Lung (tissue), 12 donors: ENCODE data around the gene MRC2. TPM values are rescaled to one million over a fixed set of nuclear protein-coding genes. Genes with fewer than 3 reads are reported as not detected.

ENCODE experiments used
- ATAC-seq: fragments of 200-7000 bp; cut with Tn5 transposase; one replicate; pipeline ENCODE4 v1.9.1; 2020; ENCODE audit warnings: moderate number of reproducible peaks; ENCODE audit not compliant: insufficient read depth, low FRiP score
- DNase-seq, 3 donors: peaks; one replicate each; pipeline ENCODE4 v3.0.0-alpha.2; 2013 to 2017
- H3K27ac ChIP-seq, 2 donors: one replicate each; pipeline ENCODE4 v1.5.1; 2013; ENCODE audit warnings: mild to moderate bottlenecking in 2 of 2, moderate library complexity in 2 of 2, control low read depth in 1 of 2, inconsistent platforms in 1 of 2, low read depth in 1 of 2, low read length in 1 of 2
- H3K27me3 ChIP-seq, 3 donors: one replicate each; pipeline ENCODE4 v1.5.1; 2013; ENCODE audit warnings: low read length in 2 of 3; ENCODE audit not compliant: control insufficient read depth in 3 of 3, insufficient read depth in 3 of 3
- H3K36me3 ChIP-seq, 4 donors: one replicate each; pipeline ENCODE4 v1.5.1; 2013; ENCODE audit warnings: low read length in 4 of 4, mild to moderate bottlenecking in 1 of 4, moderate library complexity in 1 of 4; ENCODE audit not compliant: control insufficient read depth in 4 of 4, insufficient read depth in 4 of 4
- H3K4me1 ChIP-seq, 5 donors: one replicate each; pipeline ENCODE4 v1.5.1; 2013; ENCODE audit warnings: low read length in 5 of 5, mild to moderate bottlenecking in 2 of 5, moderate library complexity in 1 of 5; ENCODE audit not compliant: control insufficient read depth in 5 of 5, insufficient read depth in 5 of 5
- H3K4me3 ChIP-seq: one replicate; pipeline ENCODE4 v1.5.1; 2013; ENCODE audit warnings: mild to moderate bottlenecking, control low read depth, moderate library complexity
- H3K9ac ChIP-seq, 2 donors: one replicate each; pipeline ENCODE4 v1.5.1; 2013; ENCODE audit warnings: low read length in 2 of 2, control low read depth in 1 of 2; ENCODE audit not compliant: insufficient read depth in 1 of 2
- H3K9me3 ChIP-seq, 4 donors: one replicate each; pipeline ENCODE4 v1.5.1; 2013; ENCODE audit warnings: low read length in 3 of 4, mild to moderate bottlenecking in 1 of 4, moderate library complexity in 1 of 4; ENCODE audit not compliant: control insufficient read depth in 4 of 4, insufficient read depth in 3 of 4
- CTCF ChIP-seq: IDR thresholded peaks from 2 replicates; pipeline ENCODE4 v1.5.1; 2012; ENCODE audit warnings: mild to moderate bottlenecking; ENCODE audit errors: control extremely low read depth, extremely low read depth
- WGBS, 2 donors: extraction: QIAGEN DNeasy Blood & Tissue Kit; methylation state at CpG; one replicate each; pipeline ENCODE4 v1.1.7; 2013; 5-methylcytosine and 5-hydroxymethylcytosine counted together
- polyA plus RNA-seq, 2 donors: library from polyadenylated mRNA; stranded (reverse); fragments of 200-250 nt; gene quantifications; one replicate each; pipeline ENCODE4 v1.2.1, GENCODE V29; 2013
- total RNA-seq, 2 donors: library from RNA; depleted of rRNA in 1 of 2; stranded (reverse); fragments of >200 nt in 1 of 2; gene quantifications; one replicate each; pipeline ENCODE4 v1.2.1, GENCODE V29; 2014 to 2021
- donor health status: control.
- donor health status: control.
- donor health status: Bipolar disorder and iron deficiency.
- donor health status: healthy.
- donor health status: DM: yes; HTN: yes; CAD: no.

Gene MRC2
- total and polyA plus RNA-seq, 4 donors = 15.9 to 82.3 (median 68.5) TPM

- DNase-seq (no peak), ATAC-seq (no peak)
- H3K4me3 ChIP-seq = no peak overlapping the region
- no peaks in the 10 kb centered on the region for H3K27me3 ChIP-seq
- WGBS, 2 donors = 91 to 96% methylated on average over 4 of the region's 4 CpGs
- no peak overlapping the region for H3K9ac ChIP-seq
- H3K4me1 ChIP-seq = peaks cover 0 to 3% (median 0%) of the 10 kb centered on the region in 5 donors
- no peak overlapping the region for H3K27ac ChIP-seq
- no peak for TF ChIP-seq CTCF
- H3K36me3 ChIP-seq = peaks cover 0 to 37% (median 17%) of the 10 kb centered on the region in 4 donors
- H3K9me3 ChIP-seq = no peaks in the 10 kb centered on the region
Measured at GRCh38 chr17:62672957-62673356, 45.5 kb downstream of the MRC2 start.

GRCh38 chr17:62673614-62674362 is 46.3 kb downstream of the MRC2 start:
- no peak for DNase-seq
- H3K27me3 ChIP-seq = no peaks in the 10 kb centered on the region
- peaks cover 0 to 3% (median 0%) of the 10 kb centered on the region in 5 donors for H3K4me1 ChIP-seq
- no peak overlapping the region for H3K27ac ChIP-seq
- no peak for TF ChIP-seq CTCF
- no peaks in the 10 kb centered on the region for H3K9me3 ChIP-seq
- no peak for ATAC-seq
- WGBS, 2 donors = 91 to 93% methylated on average over 20 of the region's 20 CpGs
- no peak overlapping the region for H3K9ac ChIP-seq
- peaks cover 0 to 39% (median 16%) of the 10 kb centered on the region in 4 donors for H3K36me3 ChIP-seq
- no peak overlapping the region for H3K4me3 ChIP-seq

GRCh38 chr17:62674363-62674739 is 46.9 kb downstream of the MRC2 start:
- H3K4me1 ChIP-seq = peaks cover 0 to 3% (median 0%) of the 10 kb centered on the region in 5 donors
- 52 to 60% methylated on average over 6 of the region's 6 CpGs for WGBS, 2 donors

More at GRCh38 chr17:62674363-62674739, 46.9 kb downstream of the MRC2 start:
- no peak for DNase-seq
- ATAC-seq = no peak
- Histone ChIP-seq H3K36me3 (peaks cover 0 to 43% (median 15%) of the 10 kb centered on the region in 4 donors), H3K9me3 (no peaks in the 10 kb centered on the region), H3K27me3 (no peaks in the 10 kb centered on the region), H3K9ac (no peak overlapping the region), H3K27ac (no peak overlapping the region), H3K4me3 (no peak overlapping the region)
- TF ChIP-seq CTCF = no peak
